Head of caudate nucleus (tissue), 42 donors: Measurements from ENCODE around the gene SLC5A9.
"Not testable (repeated sequence)": the region's sequence is repeated elsewhere in the genome, so short reads cannot be mapped to it uniquely, and the experiment has no call there.

Experiments used
- DNase-seq, 42 donors: peaks; one replicate each; pipeline versions ENCODE4 v3.0.0 to v3.0.0-alpha.2; 2020 to 2021; ENCODE audit warnings: mixed read lengths in 7 of 42
- intact Hi-C: fragments of 100-400 bp; cut with DNase I; formaldehyde crosslinking; loops from one replicate; pipeline ENCODE4 v1.15.0; 2022

The SLC5A9 gene

DNA sequence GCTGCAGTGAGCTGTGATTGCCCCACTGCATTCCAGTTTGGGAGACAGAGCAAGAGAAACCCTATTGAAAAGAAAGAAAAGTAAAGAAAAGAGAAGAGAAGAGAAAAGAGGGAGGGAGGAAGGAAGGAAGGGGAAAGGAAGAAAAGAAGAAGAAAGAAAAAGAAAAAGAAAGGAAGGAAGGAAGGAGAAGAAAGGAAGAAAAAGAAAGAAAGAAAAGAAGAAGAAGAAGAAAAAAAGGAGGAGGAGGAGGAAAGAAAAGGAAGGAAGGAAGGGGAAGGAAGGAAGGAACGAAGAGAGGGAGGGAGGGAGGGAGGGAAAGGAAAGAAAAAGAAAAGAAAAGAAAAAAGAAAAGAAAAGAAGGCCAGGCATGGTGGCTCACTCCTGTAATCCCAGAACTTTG, 10.2 kb downstream of the SLC5A9 start:
- DNase-seq: no peak
- intact Hi-C loops: no loop called here

DNA sequence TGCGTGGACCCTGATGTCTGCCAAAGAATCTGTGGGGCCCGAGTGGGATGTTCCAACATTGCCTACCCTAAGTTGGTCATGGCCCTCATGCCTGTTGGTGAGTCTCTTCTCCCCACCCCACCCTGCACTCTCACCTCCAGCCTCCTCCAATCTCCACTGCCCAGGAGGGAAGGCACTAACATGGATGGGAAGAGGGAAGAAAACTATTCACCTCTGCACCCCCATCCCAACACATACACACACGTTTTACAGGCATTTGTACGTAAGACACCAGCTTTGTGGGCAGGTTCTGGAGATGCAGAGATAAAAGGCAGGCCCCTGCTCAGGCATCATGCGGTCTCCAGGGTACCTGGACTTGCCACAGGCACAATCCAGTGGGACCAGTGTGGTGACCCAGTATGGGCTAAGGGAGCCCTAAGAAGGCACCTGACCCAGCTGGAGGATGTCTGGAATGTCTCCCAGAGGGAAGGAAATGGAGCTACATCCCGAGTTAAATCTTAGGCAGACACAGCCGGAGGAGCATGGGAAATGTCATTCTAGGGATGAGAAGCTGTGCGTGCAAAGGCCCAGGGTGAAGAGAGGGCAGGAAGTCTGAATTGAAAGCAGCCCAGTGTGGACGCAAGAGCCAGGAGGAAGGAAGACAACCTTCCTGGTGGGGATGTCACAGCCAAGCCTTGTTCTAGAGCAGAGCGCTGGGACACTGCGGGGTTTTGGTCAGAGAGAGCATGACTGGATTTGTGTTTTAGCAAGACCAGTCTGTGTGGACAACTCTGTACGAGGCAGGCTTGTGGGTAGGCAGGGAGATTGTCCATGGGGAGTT, 11.4 kb downstream of the SLC5A9 start:
- intact Hi-C loops: no loop called here
- no peak for DNase-seq

DNA sequence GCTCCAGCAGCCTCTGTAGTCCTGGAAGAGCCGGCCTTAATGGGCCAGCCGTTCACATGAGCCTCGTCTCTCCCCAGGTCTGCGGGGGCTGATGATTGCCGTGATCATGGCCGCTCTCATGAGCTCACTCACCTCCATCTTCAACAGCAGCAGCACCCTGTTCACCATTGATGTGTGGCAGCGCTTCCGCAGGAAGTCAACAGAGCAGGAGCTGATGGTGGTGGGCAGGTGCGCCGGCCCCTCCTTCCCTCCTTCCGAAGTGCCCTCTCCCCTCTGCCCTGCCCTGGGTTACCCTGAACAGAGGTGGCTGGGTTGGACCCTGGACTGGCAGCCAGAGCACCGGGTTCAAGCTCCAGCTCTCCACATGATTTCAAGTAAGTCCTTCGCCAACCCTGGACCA, 13.1 kb downstream of the SLC5A9 start:
- DNase-seq: no peak
- intact Hi-C loops: no loop called here

DNA sequence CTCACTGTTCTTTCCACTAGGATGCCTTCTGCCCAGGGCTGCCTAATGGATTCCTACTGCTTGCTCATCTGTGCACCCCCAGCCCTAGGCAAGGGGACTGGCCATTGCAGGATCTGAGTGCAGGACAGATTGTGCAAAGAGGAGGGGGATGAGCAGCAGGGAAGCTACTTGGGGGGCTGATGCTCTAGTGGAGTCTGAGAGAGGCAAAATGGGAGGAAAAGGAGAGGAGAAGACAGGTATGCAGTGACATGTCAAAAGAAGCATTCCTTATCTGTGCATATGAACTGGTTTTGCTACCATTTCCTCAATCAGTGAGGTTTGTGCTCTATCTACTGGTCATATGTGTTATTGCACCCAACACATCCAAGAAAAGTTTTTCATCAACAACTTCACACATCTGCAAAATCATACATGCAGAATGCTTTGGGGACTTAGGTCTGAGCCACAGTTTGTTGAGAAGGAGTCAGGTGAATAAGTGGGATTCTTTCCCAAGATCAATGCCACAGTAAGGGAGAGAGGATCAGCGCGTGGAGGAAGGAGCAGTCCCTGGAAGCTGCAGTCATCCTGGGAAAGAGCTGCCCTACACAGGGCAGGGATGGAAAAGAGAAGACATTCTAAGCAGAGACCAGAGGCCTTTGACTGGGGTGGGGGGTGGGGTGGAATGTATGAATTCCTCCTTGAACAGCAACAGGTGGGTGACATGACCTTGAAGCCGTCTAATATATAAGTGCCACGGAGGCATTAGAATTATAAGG, 14.4 kb downstream of the SLC5A9 start:
- intact Hi-C loops: no loop called here
- DNase-seq: peak in 1 of 42 donors; percentile 42

DNA sequence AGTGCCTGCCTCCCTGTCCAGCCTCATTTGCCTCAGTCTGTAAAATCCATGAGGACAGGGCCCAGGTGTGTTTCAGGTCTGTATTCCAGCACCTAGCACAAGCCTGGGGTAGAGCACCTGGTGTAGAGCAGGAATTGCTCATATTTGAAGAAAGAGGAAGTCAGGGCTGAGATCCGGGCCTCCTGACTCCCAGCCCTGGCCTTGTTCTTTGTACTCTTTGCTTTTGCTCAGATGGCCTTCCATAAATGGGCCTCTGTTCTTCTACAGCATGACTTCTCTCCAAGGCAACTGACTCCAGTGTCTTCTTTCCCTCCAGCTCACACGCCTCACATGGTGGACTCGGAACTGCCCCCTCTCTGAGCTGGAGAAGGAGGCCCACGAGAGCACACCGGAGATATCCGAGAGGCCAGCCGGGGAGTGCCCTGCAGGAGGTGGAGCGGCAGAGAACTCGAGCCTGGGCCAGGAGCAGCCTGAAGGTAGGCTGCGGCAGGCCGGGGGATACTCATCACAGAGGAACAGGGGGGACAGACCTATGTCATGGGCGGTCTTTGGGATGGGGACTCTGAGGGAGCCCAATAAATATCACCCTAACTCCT, 19.7 kb downstream of the SLC5A9 start:
- peak in 2 of 42 donors; percentile 13 to 25 for DNase-seq
- intact Hi-C loops: no loop called here

DNA sequence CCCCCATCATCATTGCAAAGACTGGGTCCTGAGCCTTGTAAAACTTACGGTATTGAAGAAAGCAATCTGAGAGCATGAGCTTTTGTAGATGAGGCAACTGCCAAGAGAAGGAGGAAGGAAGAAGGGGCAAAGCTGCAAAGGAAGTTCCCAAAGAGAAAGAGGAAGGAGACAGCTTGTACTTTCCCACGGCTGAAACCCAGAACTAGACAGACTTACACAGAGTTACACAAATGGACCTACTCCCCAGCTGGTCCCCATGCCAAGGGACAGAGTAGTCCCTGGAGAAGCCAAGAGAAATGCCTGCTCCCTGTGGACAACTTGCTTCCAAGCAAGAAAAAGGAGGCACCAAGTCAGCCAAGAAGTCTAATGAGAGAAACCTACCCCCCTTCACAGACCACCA, 22.6 kb downstream of the SLC5A9 start:
- intact Hi-C loops: no loop called here
- DNase-seq: peak in 7 of 42 donors; percentile 7 to 45 (median 24)

DNA sequence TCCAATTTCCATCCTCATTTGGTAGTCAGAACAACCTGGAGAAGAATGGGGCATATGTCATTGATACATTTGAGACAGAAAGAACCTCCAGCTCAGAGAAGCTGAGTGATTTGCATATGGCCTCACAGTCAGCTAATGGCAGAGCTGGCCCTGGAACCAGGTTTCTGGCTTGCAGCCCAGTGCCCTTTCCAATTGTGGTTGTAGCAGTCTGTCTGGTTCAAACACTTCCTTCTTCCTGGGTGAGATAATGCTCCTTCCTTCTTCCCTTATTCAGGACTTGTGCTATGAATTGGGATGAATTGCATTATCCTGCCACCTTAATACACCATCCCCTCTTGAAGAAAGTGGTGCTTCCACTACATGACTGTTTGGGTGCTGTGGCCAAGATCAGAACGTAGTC, 24.2 kb downstream of the SLC5A9 start:
- DNase-seq: peak in 33 of 42 donors; percentile 15 to 71 (median 44)
- intact Hi-C loops: no loop called here

DNA sequence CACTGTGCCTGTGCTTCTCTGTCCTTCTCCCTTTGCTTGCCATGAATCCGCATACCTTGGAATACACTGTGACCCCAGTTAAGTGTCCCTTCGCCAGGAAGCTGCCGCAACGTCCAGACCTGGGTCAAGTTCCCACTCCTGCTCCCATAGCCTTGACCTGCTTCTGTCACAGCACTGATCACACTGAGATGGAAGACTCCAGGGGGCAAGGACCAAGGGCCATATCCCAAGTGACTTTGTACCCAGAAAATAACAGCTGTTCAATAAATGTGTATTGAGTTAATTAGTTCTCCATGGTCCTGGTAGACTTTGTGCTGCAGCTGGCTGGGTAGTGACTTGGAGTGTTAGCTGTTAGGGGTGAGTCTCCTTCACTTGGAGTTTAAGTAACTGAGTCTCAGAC, 25.8 kb downstream of the SLC5A9 start:
- intact Hi-C loops: no loop called here

DNA sequence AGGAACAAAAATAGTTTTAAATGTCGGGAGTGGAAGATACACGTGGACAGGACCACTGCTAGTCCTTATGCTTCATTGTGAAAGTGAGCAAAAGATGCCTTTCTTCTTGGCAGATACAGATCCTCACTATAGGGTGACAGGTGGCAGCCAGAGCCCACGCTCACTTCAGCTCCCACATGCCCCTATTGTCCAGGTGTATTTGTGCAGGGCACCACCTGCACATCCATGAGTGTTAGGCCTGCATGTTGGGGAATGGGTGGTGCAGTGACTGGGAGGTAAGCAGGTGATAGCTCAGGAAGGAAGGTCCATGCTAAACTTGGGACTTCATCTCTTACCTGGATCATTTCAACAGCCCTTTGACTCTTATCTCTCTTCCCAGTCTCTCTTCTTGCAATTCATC, 27.4 kb downstream of the SLC5A9 start:
- no peak for DNase-seq
- intact Hi-C loops: no loop called here

More for the DNA sequence above, 25.8 kb downstream of the SLC5A9 start:
- DNase-seq: no peak

DNA sequence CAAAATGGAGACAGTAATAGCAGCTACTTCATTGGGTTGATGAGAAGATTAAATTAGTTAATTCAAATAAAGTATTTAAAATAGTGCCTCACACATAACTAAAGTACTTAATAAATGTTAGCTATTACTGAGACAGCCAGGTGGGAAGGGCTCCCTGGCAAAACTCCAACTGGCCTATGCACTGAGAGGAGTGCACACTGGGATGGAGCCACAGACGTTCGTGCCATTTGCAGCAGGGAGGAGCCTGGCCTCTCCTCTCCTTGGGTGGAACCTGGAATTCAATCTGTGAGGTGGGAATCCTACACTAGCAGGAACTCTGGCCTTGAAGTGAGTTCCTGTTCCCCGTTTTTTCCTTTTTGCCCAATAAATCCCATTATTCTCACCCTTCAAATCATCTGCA, 28.1 kb downstream of the SLC5A9 start:
- no peak for DNase-seq
- intact Hi-C loops: no loop called here

DNA sequence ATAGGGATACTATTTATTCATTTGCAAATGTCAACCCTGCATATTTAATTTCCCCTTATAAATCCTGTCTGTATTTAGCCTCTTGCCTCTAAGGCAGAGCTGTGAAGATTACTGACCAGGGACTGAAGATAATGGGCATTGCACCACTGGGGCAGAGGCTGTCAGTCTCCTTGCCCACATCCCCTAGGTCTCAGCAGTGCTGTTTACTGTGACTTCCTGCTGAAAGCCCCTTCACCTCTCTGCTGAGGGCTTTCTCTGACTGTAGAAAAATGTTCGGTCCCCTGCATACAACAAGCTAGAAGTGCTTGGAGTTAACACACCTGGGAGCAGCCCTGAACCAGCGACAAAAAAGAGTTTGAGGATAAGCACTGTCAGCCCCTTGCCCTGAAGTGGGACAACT, 28.8 kb downstream of the SLC5A9 start:
- DNase-seq: no peak
- intact Hi-C loops: no loop called here

DNA sequence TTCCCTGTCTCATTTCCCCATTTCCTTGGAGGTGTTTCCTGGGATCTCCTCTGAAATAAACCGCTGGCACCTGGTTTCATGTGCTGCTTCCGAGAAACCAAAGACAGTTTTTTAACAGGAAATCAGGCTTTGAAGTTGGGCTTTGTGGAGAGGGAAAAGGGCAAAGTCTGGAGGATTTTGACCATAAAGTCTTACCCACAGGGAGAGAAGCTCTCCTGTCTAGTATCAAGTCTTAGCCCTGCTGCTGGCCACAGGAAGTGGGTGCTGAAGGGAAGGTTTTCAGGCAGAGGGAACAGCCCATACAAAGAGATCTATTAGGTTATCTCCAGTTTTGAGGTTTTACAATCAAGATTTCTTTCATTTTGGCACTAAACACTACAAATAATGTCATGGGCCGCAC, 29.3 kb downstream of the SLC5A9 start:
- intact Hi-C loops: no loop called here
- no peak for DNase-seq

DNA sequence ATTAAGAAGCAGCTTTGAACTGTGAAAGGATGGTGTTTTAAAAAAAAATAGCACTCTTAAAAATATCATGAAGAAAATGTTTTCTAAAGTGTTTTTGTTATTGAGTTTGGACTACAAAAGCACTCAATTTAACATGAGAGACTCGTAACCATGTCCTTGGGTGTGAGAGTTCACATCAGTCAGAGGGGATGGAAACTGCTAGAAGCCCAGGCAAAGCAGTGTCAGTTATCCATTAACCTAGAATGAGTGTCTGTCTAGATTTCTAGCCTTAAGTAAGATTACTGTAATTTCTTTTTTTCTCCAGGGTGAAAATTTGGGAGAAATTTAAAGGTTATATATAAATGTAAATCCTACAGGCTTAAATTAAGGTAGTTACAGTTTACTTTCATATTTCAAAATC, 31.7 kb downstream of the SLC5A9 start:
- DNase-seq: no peak
- intact Hi-C loops: no loop called here

DNA sequence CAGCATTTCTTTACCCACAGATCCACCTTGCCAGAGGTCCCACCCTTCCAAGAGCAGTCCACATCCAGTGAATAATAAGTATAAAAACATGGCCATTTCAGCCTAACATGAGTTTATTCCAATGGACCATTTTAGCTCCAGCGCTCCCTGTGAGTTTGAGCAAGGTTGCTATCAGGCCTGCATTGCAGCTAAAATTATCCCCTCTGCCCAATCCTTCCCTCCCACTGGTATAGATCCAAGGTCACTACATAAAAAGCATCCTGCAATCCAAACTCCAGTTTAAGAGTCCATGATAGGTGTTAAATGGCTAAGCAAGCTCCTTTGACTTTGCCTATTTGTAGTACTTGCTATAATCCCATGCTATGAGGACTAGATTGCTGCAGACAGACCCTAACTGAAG, 35.6 kb downstream of the SLC5A9 start:
- intact Hi-C loops: no loop called here
- DNase-seq: no peak

DNA sequence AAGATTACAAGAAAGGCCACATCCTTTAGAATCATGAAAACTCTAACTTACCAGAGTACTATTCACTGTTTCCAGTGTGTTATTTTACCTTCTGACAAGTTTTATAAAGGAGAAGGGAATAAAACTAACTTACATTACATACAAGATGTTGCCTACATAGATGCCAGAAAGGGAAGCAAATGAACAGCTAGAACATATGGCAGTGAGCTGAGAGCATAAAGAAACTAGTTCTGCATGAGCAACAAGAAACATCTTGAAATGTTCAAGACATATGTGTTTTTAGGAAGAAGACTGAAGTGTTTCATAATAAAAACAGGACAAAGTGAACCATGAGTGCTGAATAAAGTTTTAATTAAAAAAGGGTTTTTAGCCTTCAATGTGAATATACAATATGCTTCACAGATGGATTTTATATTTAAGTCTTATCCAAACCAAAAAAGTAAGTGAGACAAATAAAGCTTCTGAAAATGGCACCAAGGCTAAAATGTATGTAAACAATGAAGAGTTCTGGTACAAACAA, 39.4 kb downstream of the SLC5A9 start:
- no peak for DNase-seq
- intact Hi-C loops: no loop called here

DNA sequence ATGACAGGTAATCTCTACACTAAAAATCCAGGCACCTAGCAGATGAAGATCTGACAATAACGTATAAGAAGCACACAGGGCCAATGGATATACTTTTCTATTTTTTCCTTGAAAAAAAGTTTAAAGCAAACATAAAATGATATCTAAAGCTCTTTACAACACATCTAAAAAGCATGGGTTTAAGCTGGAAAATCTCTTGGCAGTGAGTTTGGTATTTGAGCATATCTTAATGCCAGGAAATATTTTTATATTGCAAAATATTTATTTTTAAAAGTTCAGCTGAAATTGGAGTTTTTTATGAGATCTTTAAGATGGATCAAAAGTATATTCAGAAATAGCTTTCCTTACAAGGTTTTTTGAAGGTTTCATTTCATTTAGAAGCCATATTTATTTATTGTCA, 40.5 kb downstream of the SLC5A9 start:
- intact Hi-C loops: no loop called here

DNA sequence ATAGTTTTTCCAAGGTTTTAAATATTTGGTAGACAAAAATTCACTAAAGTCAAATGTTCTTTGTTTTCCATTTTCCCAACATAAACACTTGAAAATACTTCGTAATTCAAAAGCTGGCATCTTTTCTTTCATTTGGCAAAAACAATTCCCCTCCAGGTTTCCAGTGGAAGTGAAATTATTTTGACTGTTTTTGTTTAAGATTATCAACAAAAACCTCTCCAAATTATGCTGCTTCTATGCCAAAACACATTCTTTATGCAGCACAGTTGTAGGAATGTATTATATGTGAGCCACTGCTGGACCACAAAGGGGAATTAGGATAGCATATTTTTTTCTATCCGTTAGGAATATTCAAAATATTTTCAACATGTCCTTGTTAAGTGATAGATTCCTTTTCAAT, 44.1 kb downstream of the SLC5A9 start:
- intact Hi-C loops: no loop called here
- no peak for DNase-seq

More for the DNA sequence above, 40.5 kb downstream of the SLC5A9 start:
- DNase-seq: no peak

DNA sequence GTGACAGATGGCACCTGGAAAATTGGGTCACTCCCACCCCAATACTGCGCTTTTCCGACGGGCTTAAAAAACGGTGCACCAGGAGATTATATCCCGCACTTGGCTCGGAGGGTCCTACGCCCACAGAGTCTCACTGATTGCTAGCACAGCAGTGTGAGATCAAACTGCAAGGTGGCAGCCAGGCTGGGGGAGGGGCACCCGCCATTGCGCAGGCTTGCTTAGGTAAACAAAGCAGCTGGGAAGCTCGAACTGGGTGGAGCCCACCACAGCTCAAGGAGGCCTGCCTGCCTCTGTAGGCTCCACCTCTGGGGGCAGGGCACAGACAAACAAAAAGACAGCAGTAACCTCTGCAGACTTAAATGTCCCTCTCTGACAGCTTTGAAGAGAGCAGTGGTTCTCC, 54.9 kb downstream of the SLC5A9 start:
- intact Hi-C loops, DNase-seq: not testable (repeated sequence)

DNA sequence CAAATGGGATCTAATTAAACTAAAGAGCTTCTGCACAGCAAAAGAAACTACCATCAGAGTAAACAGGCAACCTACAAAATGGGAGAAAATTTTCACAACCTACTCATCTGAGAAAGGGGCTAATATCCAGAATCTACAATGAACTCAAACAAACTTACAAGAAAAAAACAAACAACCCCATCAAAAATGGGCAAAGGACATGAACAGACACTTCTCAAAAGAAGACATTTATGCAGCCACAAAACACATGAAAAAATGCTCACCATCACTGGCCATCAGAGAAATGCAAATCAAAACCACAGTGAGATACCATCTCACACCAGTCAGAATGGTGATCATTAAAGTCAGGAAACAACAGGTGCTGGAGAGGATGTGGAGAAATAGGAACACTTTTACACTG, 59.8 kb downstream of the SLC5A9 start:
- DNase-seq, intact Hi-C loops: not testable (repeated sequence)
